Mesothelial cell of epicardium (in vitro differentiated cells): ENCODE data around the gene LETM1. TPM values are rescaled to one million over a fixed set of nuclear protein-coding genes. Genes with fewer than 3 reads are reported as not detected.

Experiments used
- DNase-seq, 2 experiments: peaks; one replicate each; pipeline ENCODE4 v3.0.0; 2021; ENCODE audit warnings: low spot score in 2 of 2; ENCODE audit not compliant: unreplicated experiment in 2 of 2
- H3K27ac Mint-ChIP-seq: 2 replicates; pipeline ENCODE4 v1.8.0; 2021; ENCODE audit warnings: mixed read lengths
- H3K27me3 Mint-ChIP-seq: 2 replicates; pipeline ENCODE4 v1.8.0; 2021; ENCODE audit warnings: low read depth, mixed read lengths
- H3K36me3 Mint-ChIP-seq: 2 replicates; pipeline ENCODE4 v1.8.0; 2021; ENCODE audit warnings: mixed read lengths
- H3K4me1 Mint-ChIP-seq: 2 replicates; pipeline ENCODE4 v1.8.0; 2021; ENCODE audit warnings: mixed read lengths
- H3K4me3 Mint-ChIP-seq: 2 replicates; pipeline ENCODE4 v1.8.0; 2021; ENCODE audit warnings: mild to moderate bottlenecking, moderate library complexity, mixed read lengths
- H3K9me3 Mint-ChIP-seq: 2 replicates; pipeline ENCODE4 v1.8.0; 2021; ENCODE audit warnings: mixed read lengths
- total RNA-seq: library from RNA; stranded (reverse); gene quantifications from 3 replicates; pipeline ENCODE4 v1.2.1, GENCODE V29; 2021
- TF ChIP-seq, protein P1 (sequence below): fragments of 200-600 bp; sonication (generic); IDR thresholded peaks from one replicate; pipeline ENCODE4 v1.5.0; 2021; ENCODE audit warnings: antibody characterized with exemption; ENCODE audit not compliant: unreplicated experiment

Gene LETM1
- total RNA-seq, 1 donor from 2014 or later, result 48.7 TPM

GRCh38 chr4:1830234-1830633 is 25.7 kb downstream of the LETM1 start:
- Mint-ChIP-seq H3K27ac (peak overlapping the region; percentile 19), H3K4me3 (no peak overlapping the region), H3K36me3 (peaks cover 38% of the 10 kb centered on the region), H3K27me3 (no peaks in the 10 kb centered on the region), H3K4me1 (no peaks in the 10 kb centered on the region), H3K9me3 (peaks cover 7% of the 10 kb centered on the region)
- TF ChIP-seq, protein P1, sequence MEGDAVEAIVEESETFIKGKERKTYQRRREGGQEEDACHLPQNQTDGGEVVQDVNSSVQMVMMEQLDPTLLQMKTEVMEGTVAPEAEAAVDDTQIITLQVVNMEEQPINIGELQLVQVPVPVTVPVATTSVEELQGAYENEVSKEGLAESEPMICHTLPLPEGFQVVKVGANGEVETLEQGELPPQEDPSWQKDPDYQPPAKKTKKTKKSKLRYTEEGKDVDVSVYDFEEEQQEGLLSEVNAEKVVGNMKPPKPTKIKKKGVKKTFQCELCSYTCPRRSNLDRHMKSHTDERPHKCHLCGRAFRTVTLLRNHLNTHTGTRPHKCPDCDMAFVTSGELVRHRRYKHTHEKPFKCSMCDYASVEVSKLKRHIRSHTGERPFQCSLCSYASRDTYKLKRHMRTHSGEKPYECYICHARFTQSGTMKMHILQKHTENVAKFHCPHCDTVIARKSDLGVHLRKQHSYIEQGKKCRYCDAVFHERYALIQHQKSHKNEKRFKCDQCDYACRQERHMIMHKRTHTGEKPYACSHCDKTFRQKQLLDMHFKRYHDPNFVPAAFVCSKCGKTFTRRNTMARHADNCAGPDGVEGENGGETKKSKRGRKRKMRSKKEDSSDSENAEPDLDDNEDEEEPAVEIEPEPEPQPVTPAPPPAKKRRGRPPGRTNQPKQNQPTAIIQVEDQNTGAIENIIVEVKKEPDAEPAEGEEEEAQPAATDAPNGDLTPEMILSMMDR, result no peak
- no peak for DNase-seq

DNA sequence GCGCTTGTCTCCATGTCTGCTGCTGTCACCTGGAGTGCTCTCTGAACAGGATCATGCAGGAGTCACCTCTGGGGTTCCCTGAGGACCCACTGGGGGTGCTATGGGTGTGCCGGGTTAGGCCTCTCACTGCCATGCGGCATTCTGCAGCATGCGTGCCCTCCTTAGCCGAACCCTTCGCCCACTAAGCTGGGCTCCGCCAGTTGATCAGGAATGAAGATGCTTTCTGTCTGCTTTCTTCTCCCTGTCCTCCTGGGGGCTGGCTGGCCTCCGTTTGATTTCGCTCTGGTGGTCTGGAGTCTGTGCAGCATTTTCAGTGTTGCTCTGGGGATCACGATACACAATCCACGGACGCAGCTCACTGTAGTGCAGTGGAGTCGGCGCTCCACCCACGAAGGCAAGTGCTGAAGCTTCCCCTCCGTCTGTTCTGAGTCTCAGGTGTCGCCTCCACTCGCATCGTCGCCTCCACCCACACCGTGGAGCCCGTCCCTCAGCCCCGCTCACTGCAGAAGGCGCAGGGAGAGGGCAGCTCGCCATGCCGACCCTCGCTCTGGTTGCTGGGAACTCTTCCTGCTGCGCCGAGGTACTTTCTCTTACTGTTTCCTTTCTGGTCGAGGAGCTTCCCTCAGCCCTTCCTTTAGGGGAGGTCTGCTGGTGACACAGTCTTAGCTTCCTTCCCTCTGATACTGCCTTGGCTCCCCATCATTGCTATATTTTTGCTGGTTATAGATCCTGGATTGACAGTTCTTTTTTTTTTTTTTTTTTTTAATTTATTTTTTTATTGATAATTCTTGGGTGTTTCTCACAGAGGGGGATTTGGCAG is 29.2 kb downstream of the LETM1 start:
- Mint-ChIP-seq H3K27me3 (no peaks in the 10 kb centered on the region), H3K27ac (no peak overlapping the region), H3K4me3 (no peak overlapping the region), H3K4me1 (no peaks in the 10 kb centered on the region), H3K36me3 (peaks cover 36% of the 10 kb centered on the region), H3K9me3 (peaks cover 7% of the 10 kb centered on the region)
- TF ChIP-seq, protein P1, result no peak
- DNase-seq, result no peak

DNA sequence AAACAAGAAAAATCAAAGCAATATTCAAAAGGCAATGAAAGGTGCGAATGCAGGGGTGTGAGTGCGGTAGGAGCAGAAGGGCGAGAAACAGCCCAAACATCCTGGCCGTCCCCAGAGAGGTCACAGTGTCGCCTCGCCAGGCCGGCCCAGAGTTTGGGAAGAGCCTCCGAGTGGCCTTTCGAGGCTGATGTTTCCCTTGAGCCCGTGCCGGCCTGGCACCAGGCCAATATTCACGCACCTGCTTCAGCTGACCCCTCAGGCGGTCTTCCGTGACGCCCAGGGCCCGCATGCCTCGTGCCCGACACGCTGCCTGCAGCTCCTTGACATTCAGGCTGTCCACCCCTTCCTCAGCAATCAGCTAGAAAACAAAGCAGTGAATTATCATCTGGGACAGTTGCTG is 30.6 kb downstream of the LETM1 start:
- Mint-ChIP-seq H3K27me3 (no peaks in the 10 kb centered on the region), H3K4me3 (no peak overlapping the region), H3K27ac (no peak overlapping the region), H3K4me1 (no peaks in the 10 kb centered on the region), H3K36me3 (peaks cover 27% of the 10 kb centered on the region), H3K9me3 (peaks cover 7% of the 10 kb centered on the region)
- TF ChIP-seq, protein P1, result no peak
- DNase-seq, result no peak

DNA sequence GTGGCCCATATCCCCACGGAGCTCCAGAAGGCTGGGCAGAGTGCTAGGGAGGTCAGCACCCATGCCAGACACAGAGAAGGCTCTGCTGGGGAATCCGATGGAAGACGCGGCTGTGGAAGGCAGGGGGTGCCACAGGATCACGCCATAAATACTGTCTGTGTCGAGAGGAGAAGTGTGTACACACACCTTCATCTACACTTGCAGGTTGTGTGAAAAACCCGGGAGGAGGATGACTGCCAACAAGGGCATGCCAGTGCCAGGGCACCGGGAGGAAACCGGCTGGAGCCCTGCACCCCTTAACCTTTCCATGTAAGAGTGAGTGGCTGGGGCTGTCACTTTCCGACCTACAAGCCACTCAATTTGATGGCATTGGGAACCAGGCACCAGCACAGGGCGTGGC is 31.2 kb downstream of the LETM1 start:
- peaks cover 22% of the 10 kb centered on the region for H3K36me3 Mint-ChIP-seq
- no peak overlapping the region for H3K4me3 Mint-ChIP-seq
- no peak overlapping the region for H3K27ac Mint-ChIP-seq
- H3K27me3 Mint-ChIP-seq, result no peaks in the 10 kb centered on the region
- H3K4me1 Mint-ChIP-seq, result no peaks in the 10 kb centered on the region
- TF ChIP-seq, protein P1, result no peak
- DNase-seq, result no peak
- H3K9me3 Mint-ChIP-seq, result peaks cover 4% of the 10 kb centered on the region

GRCh38 chr4:1823545-1823932 is 32.4 kb downstream of the LETM1 start:
- TF ChIP-seq, protein P1, result no peak
- Mint-ChIP-seq H3K4me3 (no peak overlapping the region), H3K36me3 (peaks cover 24% of the 10 kb centered on the region), H3K27ac (no peak overlapping the region), H3K9me3 (no peaks in the 10 kb centered on the region), H3K27me3 (no peaks in the 10 kb centered on the region), H3K4me1 (no peaks in the 10 kb centered on the region)
- DNase-seq, result no peak
